Mesenchymal stem cell (in vitro differentiated cells and primary cell): ENCODE results near the gene RBM8A.

Experiments
- DNase-seq: peaks from one replicate; pipeline ENCODE4 v3.0.0-alpha.2; 2013
- H2AFZ ChIP-seq: one replicate; pipeline ENCODE4 v1.6.1; 2013; ENCODE audit warnings: low read depth, mild to moderate bottlenecking, control low read depth, inconsistent platforms, low read length, moderate library complexity
- H2AK5ac ChIP-seq: 2 replicates; pipeline ENCODE4 v1.6.1; 2013; ENCODE audit warnings: low read length, moderate library complexity, mild to moderate bottlenecking, inconsistent platforms; ENCODE audit not compliant: severe bottlenecking
- H2BK120ac ChIP-seq: one replicate; pipeline ENCODE4 v1.6.1; 2013; ENCODE audit warnings: low read depth, mild to moderate bottlenecking, inconsistent platforms, low read length, moderate library complexity
- H2BK12ac ChIP-seq, 2 experiments: one replicate each; pipeline ENCODE4 v1.6.1; 2013; ENCODE audit warnings: inconsistent platforms in 2 of 2, low read length in 2 of 2, mild to moderate bottlenecking in 2 of 2, moderate library complexity in 2 of 2, control low read depth in 1 of 2
- H2BK15ac ChIP-seq: one replicate; pipeline ENCODE4 v1.6.1; 2013; ENCODE audit warnings: mild to moderate bottlenecking, low read depth, inconsistent platforms; ENCODE audit not compliant: poor library complexity, severe bottlenecking
- H2BK5ac ChIP-seq: 2 replicates; pipeline ENCODE4 v1.6.1; 2013; ENCODE audit warnings: low read depth, mild to moderate bottlenecking, low read length, control low read depth, inconsistent platforms; ENCODE audit not compliant: poor library complexity, severe bottlenecking
- H3K14ac ChIP-seq, 2 experiments: one replicate each; pipeline ENCODE4 v1.6.1; 2013; ENCODE audit warnings: inconsistent platforms in 2 of 2, low read length in 2 of 2, control low read depth in 1 of 2, mild to moderate bottlenecking in 1 of 2, moderate library complexity in 1 of 2
- H3K18ac ChIP-seq, 2 experiments: one replicate each; pipeline ENCODE4 v1.6.1; 2013; ENCODE audit warnings: inconsistent platforms in 2 of 2, low read length in 2 of 2, control low read depth in 1 of 2, low read depth in 1 of 2, mild to moderate bottlenecking in 1 of 2
- H3K23ac ChIP-seq, 2 experiments: one replicate each; pipeline ENCODE4 v1.6.1; 2013; ENCODE audit warnings: inconsistent platforms in 2 of 2, low read length in 2 of 2, mild to moderate bottlenecking in 2 of 2, moderate library complexity in 2 of 2, control low read depth in 1 of 2
- H3K27ac ChIP-seq: 2 replicates; pipeline ENCODE4 v1.5.1; 2013; ENCODE audit warnings: mild to moderate bottlenecking, moderate library complexity, low read length, control low read depth, inconsistent platforms; ENCODE audit not compliant: poor library complexity, severe bottlenecking
- H3K27me3 ChIP-seq, 2 experiments: 2 replicates each; pipeline versions ENCODE4 v1.6.1 to v1.7.0; 2013; ENCODE audit warnings: low read length in 2 of 2, mild to moderate bottlenecking in 2 of 2, moderate library complexity in 2 of 2, control low read depth in 1 of 2, inconsistent platforms in 1 of 2; ENCODE audit not compliant: control insufficient read depth in 1 of 2, insufficient read depth in 1 of 2
- H3K36me3 ChIP-seq, 2 experiments: 2 replicates each; pipeline versions ENCODE4 v1.6.1 to v1.7.0; 2013; ENCODE audit warnings: low read length in 2 of 2, control low read depth in 1 of 2, inconsistent platforms in 1 of 2, low read depth in 1 of 2, mild to moderate bottlenecking in 1 of 2; ENCODE audit not compliant: insufficient read depth in 2 of 2, control insufficient read depth in 1 of 2
- H3K4ac ChIP-seq, 2 experiments: one replicate each; pipeline ENCODE4 v1.6.1; 2013; ENCODE audit warnings: inconsistent platforms in 2 of 2, low read length in 2 of 2, mild to moderate bottlenecking in 2 of 2, moderate library complexity in 2 of 2, control low read depth in 1 of 2, low read depth in 1 of 2
- H3K4me1 ChIP-seq: 2 replicates; pipeline ENCODE4 v1.6.1; 2013; ENCODE audit warnings: low read depth, low read length, control low read depth; ENCODE audit not compliant: control insufficient read depth, insufficient read depth
- H3K4me2 ChIP-seq: 2 replicates; pipeline ENCODE4 v1.6.1; 2013; ENCODE audit warnings: low read length, mild to moderate bottlenecking, inconsistent platforms; ENCODE audit not compliant: poor library complexity, severe bottlenecking
- H3K4me3 ChIP-seq, 2 experiments: 2 replicates each; pipeline versions ENCODE4 v1.5.1 to v1.7.0; 2013; ENCODE audit warnings: low read length in 2 of 2, mild to moderate bottlenecking in 2 of 2, control low read depth in 1 of 2, low read depth in 1 of 2; ENCODE audit not compliant: insufficient read depth in 1 of 2
- H3K79me1 ChIP-seq: replicated peaks from 2 replicates; pipeline ENCODE4 v1.6.1; 2013; ENCODE audit warnings: mild to moderate bottlenecking, control low read depth, low read length, inconsistent platforms; ENCODE audit not compliant: poor library complexity, severe bottlenecking
- H3K9ac ChIP-seq: 2 replicates; pipeline ENCODE4 v1.7.0; 2013; ENCODE audit warnings: mild to moderate bottlenecking, low read length, moderate library complexity
- H3K9me3 ChIP-seq: 2 replicates; pipeline ENCODE4 v1.7.0; 2013; ENCODE audit warnings: mild to moderate bottlenecking, low read length; ENCODE audit not compliant: control insufficient read depth
- H4K8ac ChIP-seq: one replicate; pipeline ENCODE4 v1.6.1; 2013; ENCODE audit warnings: inconsistent platforms, mild to moderate bottlenecking, low read length, moderate library complexity
- H4K91ac ChIP-seq: one replicate; pipeline ENCODE4 v1.6.1; 2013; ENCODE audit warnings: mild to moderate bottlenecking, low read length, inconsistent platforms
- WGBS: methylation state at CpG from one replicate; pipeline ENCODE4 v1.1.7; 2013; ENCODE audit warnings: mixed read lengths; 5-methylcytosine and 5-hydroxymethylcytosine counted together

The RBM8A gene

GRCh38 chr1:145949219-145949618, 21.9 kb upstream of the RBM8A start:
- Histone ChIP-seq H3K4me1 (peaks cover 2% of the 10 kb centered on the region), H2AK5ac (no peak overlapping the region), H3K4me3 (no peak overlapping the region), H3K9me3 (no peaks in the 10 kb centered on the region), H3K14ac (no peak overlapping the region), H2BK15ac (no peak overlapping the region), H3K9ac (no peak overlapping the region), H3K79me1 (peaks cover 28% of the 10 kb centered on the region), H3K27ac (no peak overlapping the region), H2AFZ (no peak overlapping the region), H2BK5ac (no peak overlapping the region), H3K18ac (no peak overlapping the region), H4K8ac (no peak overlapping the region), H3K27me3 (no peaks in the 10 kb centered on the region), H3K4me2 (no peak overlapping the region), H3K36me3 (peaks cover 4 to 25% of the 10 kb centered on the region in 2 experiments), H2BK12ac (no peak overlapping the region), H3K23ac (no peak overlapping the region), H3K4ac (no peak overlapping the region), H2BK120ac (no peak overlapping the region), H4K91ac (no peak overlapping the region)
- 96% methylated on average over 4 of the region's 4 CpGs for WGBS
- no peak for DNase-seq

- H3K4me3 ChIP-seq: no peak overlapping the region
- 82% methylated on average over 4 of the region's 4 CpGs for WGBS
- peaks cover 6 to 35% of the 10 kb centered on the region in 2 experiments for H3K36me3 ChIP-seq
- peaks cover 23% of the 10 kb centered on the region for H3K79me1 ChIP-seq
- H3K27ac ChIP-seq: no peak overlapping the region
- no peak overlapping the region for H4K8ac ChIP-seq
- H3K9ac ChIP-seq: no peak overlapping the region
- no peak overlapping the region for H2AFZ ChIP-seq
- no peak overlapping the region for H2AK5ac ChIP-seq
- no peak overlapping the region for H4K91ac ChIP-seq
- H2BK12ac ChIP-seq: no peak overlapping the region
- H2BK120ac ChIP-seq: no peak overlapping the region
- no peaks in the 10 kb centered on the region for H3K27me3 ChIP-seq
- no peak for DNase-seq
- H3K23ac ChIP-seq: no peak overlapping the region
- H3K18ac ChIP-seq: no peak overlapping the region
- H2BK5ac ChIP-seq: no peak overlapping the region
- H2BK15ac ChIP-seq: no peak overlapping the region
- peaks cover 2% of the 10 kb centered on the region for H3K4me1 ChIP-seq
- H3K14ac ChIP-seq: no peak overlapping the region
- H3K9me3 ChIP-seq: no peaks in the 10 kb centered on the region
- no peak overlapping the region for H3K4me2 ChIP-seq
- no peak overlapping the region for H3K4ac ChIP-seq
Measured at GRCh38 chr1:145947551-145947950, 20.3 kb upstream of the RBM8A start.

GRCh38 chr1:145946477-145946986, 19.2 kb upstream of the RBM8A start:
- no peak overlapping the region for H2AFZ ChIP-seq
- DNase-seq: no peak
- WGBS: 95% methylated on average over 3 of the region's 4 CpGs
- H3K4me2 ChIP-seq: no peak overlapping the region
- no peak overlapping the region for H2BK120ac ChIP-seq
- H3K23ac ChIP-seq: no peak overlapping the region
- peaks cover 6 to 38% of the 10 kb centered on the region in 2 experiments for H3K36me3 ChIP-seq
- H2BK15ac ChIP-seq: no peak overlapping the region
- H3K4me1 ChIP-seq: peaks cover 2% of the 10 kb centered on the region
- no peak overlapping the region for H4K91ac ChIP-seq
- no peaks in the 10 kb centered on the region for H3K27me3 ChIP-seq
- no peak overlapping the region for H2BK12ac ChIP-seq
- H2BK5ac ChIP-seq: no peak overlapping the region
- no peak overlapping the region for H3K18ac ChIP-seq
- no peaks in the 10 kb centered on the region for H3K9me3 ChIP-seq
- H2AK5ac ChIP-seq: no peak overlapping the region
- H3K79me1 ChIP-seq: peaks cover 22% of the 10 kb centered on the region
- H3K4ac ChIP-seq: no peak overlapping the region
- no peak overlapping the region for H3K14ac ChIP-seq
- H3K9ac ChIP-seq: no peak overlapping the region
- H3K27ac ChIP-seq: no peak overlapping the region
- H4K8ac ChIP-seq: no peak overlapping the region
- H3K4me3 ChIP-seq: no peak overlapping the region

GRCh38 chr1:145944532-145944931, 17.2 kb upstream of the RBM8A start:
- H3K18ac ChIP-seq: no peak overlapping the region
- no peak overlapping the region for H3K27ac ChIP-seq
- H3K4me3 ChIP-seq: no peak overlapping the region
- DNase-seq: no peak
- no peak overlapping the region for H3K14ac ChIP-seq
- peaks cover 9 to 46% of the 10 kb centered on the region in 2 experiments for H3K36me3 ChIP-seq
- H3K4me1 ChIP-seq: no peaks in the 10 kb centered on the region
- no peak overlapping the region for H3K23ac ChIP-seq
- H3K9ac ChIP-seq: no peak overlapping the region
- H3K79me1 ChIP-seq: peaks cover 24% of the 10 kb centered on the region
- H3K27me3 ChIP-seq: no peaks in the 10 kb centered on the region
- H3K9me3 ChIP-seq: no peaks in the 10 kb centered on the region
- H4K91ac ChIP-seq: no peak overlapping the region
- H4K8ac ChIP-seq: no peak overlapping the region
- no peak overlapping the region for H2BK5ac ChIP-seq
- H3K4me2 ChIP-seq: no peak overlapping the region
- no peak overlapping the region for H2AK5ac ChIP-seq
- H3K4ac ChIP-seq: no peak overlapping the region
- no peak overlapping the region for H2AFZ ChIP-seq
- H2BK15ac ChIP-seq: no peak overlapping the region
- WGBS: 98% methylated on average over 3 of the region's 3 CpGs
- no peak overlapping the region for H2BK12ac ChIP-seq
- H2BK120ac ChIP-seq: no peak overlapping the region
